Hepatocyte (in vitro differentiated cells): Measurements from ENCODE around the gene ANO3. TPM values are rescaled to one million over a fixed set of nuclear protein-coding genes. Genes with fewer than 3 reads are reported as not detected.

Source experiments
- DNase-seq: peaks from one replicate; pipeline ENCODE4 v3.0.0-alpha.2; 2016; ENCODE audit warnings: low spot score
- H2AFZ ChIP-seq: fragments of 200-600 bp; sonication (generic); 2 replicates; pipeline ENCODE4 v1.6.0; 2016; ENCODE audit warnings: antibody characterized with exemption, mild to moderate bottlenecking
- H3K27ac ChIP-seq: fragments of 200-600 bp; sonication (generic); 2 replicates; pipeline ENCODE4 v1.5.1; 2016; ENCODE audit warnings: mild to moderate bottlenecking
- H3K27me3 ChIP-seq: fragments of 200-600 bp; sonication (generic); 2 replicates; pipeline ENCODE4 v1.6.1; 2016
- H3K36me3 ChIP-seq: fragments of 200-600 bp; sonication (generic); replicated peaks from 2 replicates; pipeline ENCODE4 v1.5.1; 2016; ENCODE audit warnings: low read depth; ENCODE audit not compliant: insufficient read depth
- H3K4me1 ChIP-seq: fragments of 200-600 bp; sonication (generic); 2 replicates; pipeline ENCODE4 v1.5.1; 2016; ENCODE audit warnings: mild to moderate bottlenecking, moderate library complexity; ENCODE audit not compliant: insufficient read depth
- H3K4me2 ChIP-seq: fragments of 200-600 bp; sonication (generic); 2 replicates; pipeline ENCODE4 v1.6.0; 2016
- H3K4me3 ChIP-seq: fragments of 200-600 bp; sonication (generic); 2 replicates; pipeline ENCODE4 v1.5.1; 2016; ENCODE audit warnings: mild to moderate bottlenecking
- H3K79me2 ChIP-seq: fragments of 200-600 bp; sonication (generic); 2 replicates; pipeline ENCODE4 v1.6.0; 2017; ENCODE audit warnings: mild to moderate bottlenecking
- H3K9me2 ChIP-seq: fragments of 200-600 bp; sonication (generic); replicated peaks from 2 replicates; pipeline ENCODE4 v1.6.0; 2017; ENCODE audit warnings: mild to moderate bottlenecking; ENCODE audit not compliant: insufficient read depth
- H3K9me3 ChIP-seq: fragments of 200-600 bp; sonication (generic); 2 replicates; pipeline ENCODE4 v1.5.1; 2016; ENCODE audit warnings: low read depth, mild to moderate bottlenecking
- H4K20me1 ChIP-seq: fragments of 200-600 bp; sonication (generic); 2 replicates; pipeline ENCODE4 v1.6.0; 2016; ENCODE audit warnings: mild to moderate bottlenecking; ENCODE audit not compliant: insufficient read depth, poor library complexity, severe bottlenecking
- EZH2 ChIP-seq: fragments of 200-600 bp; sonication (generic); IDR thresholded peaks from 2 replicates; pipeline ENCODE4 v1.6.1; 2016; ENCODE audit warnings: antibody characterized with exemption, mild to moderate bottlenecking, borderline replicate concordance
- EZH2phosphoT487 ChIP-seq: fragments of 200-600 bp; sonication (generic); IDR thresholded peaks from one replicate; pipeline ENCODE4 v1.6.1; 2018; ENCODE audit warnings: antibody characterized with exemption, mild to moderate bottlenecking, low read depth, moderate library complexity; ENCODE audit not compliant: unreplicated experiment, severe bottlenecking
- WGBS: methylation state at CpG from one replicate; pipeline ENCODE4 v1.1.6; 2016; ENCODE audit warnings: low lambda C conversion rate; ENCODE audit errors: missing lambda C conversion rate; 5-methylcytosine and 5-hydroxymethylcytosine counted together
- polyA plus RNA-seq: library from polyadenylated mRNA; unstranded; fragments of >200 nt; fragmentation: Nextera tagmentation; extraction: Ambion mirVana; gene quantifications from 2 replicates; pipeline ENCODE4 v1.2.1, GENCODE V29; 2016
- total RNA-seq: library from RNA; depleted of rRNA; stranded (reverse); fragments of >200 nt; gene quantifications from 2 replicates; pipeline ENCODE4 v1.2.3, GENCODE V29; 2014
- TF ChIP-seq, protein P1 (sequence below): fragments of 200-600 bp; sonication (generic); IDR thresholded peaks from 2 replicates; pipeline ENCODE4 v1.5.1; 2016; ENCODE audit warnings: antibody characterized with exemption, mild to moderate bottlenecking; ENCODE audit not compliant: poor library complexity

The ANO3 gene
- total and polyA plus RNA-seq, 2 experiments from 2014 or later: 0.17 TPM; not detected in 1

DNA sequence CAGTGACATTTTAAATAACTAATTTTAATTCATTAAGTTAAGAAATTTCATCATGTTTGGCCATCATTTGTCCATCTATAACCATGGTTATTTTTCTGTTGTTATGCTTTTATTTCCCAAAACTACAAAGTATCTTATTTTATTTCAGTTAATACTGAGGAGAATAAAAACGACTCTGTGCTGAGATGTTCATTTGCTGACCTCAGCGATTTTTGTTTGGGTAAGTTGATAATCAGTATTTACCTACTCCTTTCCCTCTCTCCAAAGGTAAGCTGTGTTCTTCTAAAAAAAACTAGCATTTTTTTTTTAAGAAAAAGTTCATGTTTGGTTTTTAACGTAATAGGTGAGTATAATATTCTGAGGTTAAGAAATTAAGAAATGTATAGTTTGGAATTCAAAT, 111.7 kb downstream of the ANO3 start:
- TF ChIP-seq EZH2phosphoT487: no peak
- TF ChIP-seq, protein P1, sequence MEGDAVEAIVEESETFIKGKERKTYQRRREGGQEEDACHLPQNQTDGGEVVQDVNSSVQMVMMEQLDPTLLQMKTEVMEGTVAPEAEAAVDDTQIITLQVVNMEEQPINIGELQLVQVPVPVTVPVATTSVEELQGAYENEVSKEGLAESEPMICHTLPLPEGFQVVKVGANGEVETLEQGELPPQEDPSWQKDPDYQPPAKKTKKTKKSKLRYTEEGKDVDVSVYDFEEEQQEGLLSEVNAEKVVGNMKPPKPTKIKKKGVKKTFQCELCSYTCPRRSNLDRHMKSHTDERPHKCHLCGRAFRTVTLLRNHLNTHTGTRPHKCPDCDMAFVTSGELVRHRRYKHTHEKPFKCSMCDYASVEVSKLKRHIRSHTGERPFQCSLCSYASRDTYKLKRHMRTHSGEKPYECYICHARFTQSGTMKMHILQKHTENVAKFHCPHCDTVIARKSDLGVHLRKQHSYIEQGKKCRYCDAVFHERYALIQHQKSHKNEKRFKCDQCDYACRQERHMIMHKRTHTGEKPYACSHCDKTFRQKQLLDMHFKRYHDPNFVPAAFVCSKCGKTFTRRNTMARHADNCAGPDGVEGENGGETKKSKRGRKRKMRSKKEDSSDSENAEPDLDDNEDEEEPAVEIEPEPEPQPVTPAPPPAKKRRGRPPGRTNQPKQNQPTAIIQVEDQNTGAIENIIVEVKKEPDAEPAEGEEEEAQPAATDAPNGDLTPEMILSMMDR: no peak
- TF ChIP-seq EZH2: no peak

DNA sequence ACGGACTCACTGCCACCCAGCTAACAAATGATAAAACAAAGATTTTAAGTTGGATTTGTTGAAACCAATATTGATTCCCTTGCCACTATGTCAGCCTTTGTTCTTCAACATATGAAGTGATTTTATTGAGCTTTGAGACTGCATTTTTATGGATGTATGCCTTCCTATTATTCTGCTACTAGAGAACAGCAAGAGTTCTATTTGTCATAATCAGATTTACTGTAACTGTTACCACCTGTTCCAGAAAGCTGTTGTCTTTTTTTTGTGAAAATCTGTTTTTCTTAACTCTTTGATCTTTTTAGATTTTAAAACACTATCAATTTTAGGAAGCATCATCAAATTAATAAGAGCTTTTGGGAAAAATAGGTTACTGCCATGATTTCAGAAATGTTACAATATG, 125.7 kb downstream of the ANO3 start:
- DNase-seq: no peak
- 59% methylated on average over 1 of the region's 1 CpG for WGBS
- H3K4me1 ChIP-seq: no peaks in the 10 kb centered on the region

More for the DNA sequence above, 111.7 kb downstream of the ANO3 start:
- H3K4me2 ChIP-seq: no peak overlapping the region
- no peaks in the 10 kb centered on the region for H3K27me3 ChIP-seq
- H2AFZ ChIP-seq: no peak overlapping the region
- no peaks in the 10 kb centered on the region for H3K9me3 ChIP-seq
- no peaks in the 10 kb centered on the region for H3K36me3 ChIP-seq
- H3K4me1 ChIP-seq: no peaks in the 10 kb centered on the region
- no peak overlapping the region for H3K4me3 ChIP-seq
- DNase-seq: no peak
- H4K20me1 ChIP-seq: no peaks in the 10 kb centered on the region
- H3K79me2 ChIP-seq: no peaks in the 10 kb centered on the region
- no peaks in the 10 kb centered on the region for H3K9me2 ChIP-seq
- no peak overlapping the region for H3K27ac ChIP-seq
- 50% methylated on average over 3 of the region's 3 CpGs for WGBS

DNA sequence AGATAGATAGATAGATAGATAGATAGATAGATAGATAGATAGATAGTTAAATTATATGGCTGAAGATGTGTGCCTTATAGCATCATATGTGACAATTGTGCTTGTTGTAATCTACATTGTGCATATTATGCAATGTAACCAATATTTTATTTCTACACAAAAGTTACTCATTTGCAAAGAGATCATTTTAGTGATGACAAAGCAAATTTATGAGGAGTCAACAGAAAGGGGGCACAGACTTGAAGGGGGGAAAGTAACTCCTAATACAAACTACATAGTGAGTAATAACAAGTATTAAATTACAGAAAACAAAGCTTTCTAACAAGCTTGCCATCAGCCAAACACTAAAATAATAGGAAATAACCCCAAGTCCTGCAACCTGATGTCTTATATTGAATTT, 133.3 kb downstream of the ANO3 start:
- TF ChIP-seq EZH2 (no peak), EZH2phosphoT487 (no peak)
- TF ChIP-seq, protein P1: no peak
- no peak for DNase-seq
- Histone ChIP-seq H3K9me3 (no peaks in the 10 kb centered on the region), H3K36me3 (no peaks in the 10 kb centered on the region), H3K27me3 (no peaks in the 10 kb centered on the region), H3K27ac (no peak overlapping the region), H3K4me1 (no peaks in the 10 kb centered on the region), H4K20me1 (no peaks in the 10 kb centered on the region), H3K4me3 (no peak overlapping the region), H3K9me2 (no peaks in the 10 kb centered on the region), H3K79me2 (no peaks in the 10 kb centered on the region), H2AFZ (no peak overlapping the region), H3K4me2 (no peak overlapping the region)

More for the DNA sequence above, 125.7 kb downstream of the ANO3 start:
- Histone ChIP-seq H3K27ac (no peak overlapping the region), H3K4me2 (no peak overlapping the region), H3K4me3 (no peak overlapping the region), H3K27me3 (no peaks in the 10 kb centered on the region), H3K9me3 (no peaks in the 10 kb centered on the region), H3K79me2 (no peaks in the 10 kb centered on the region), H3K9me2 (no peaks in the 10 kb centered on the region), H4K20me1 (no peaks in the 10 kb centered on the region), H3K36me3 (no peaks in the 10 kb centered on the region), H2AFZ (no peak overlapping the region)
- TF ChIP-seq, protein P1: no peak
- no peak for TF ChIP-seq EZH2phosphoT487
- TF ChIP-seq EZH2: no peak

DNA sequence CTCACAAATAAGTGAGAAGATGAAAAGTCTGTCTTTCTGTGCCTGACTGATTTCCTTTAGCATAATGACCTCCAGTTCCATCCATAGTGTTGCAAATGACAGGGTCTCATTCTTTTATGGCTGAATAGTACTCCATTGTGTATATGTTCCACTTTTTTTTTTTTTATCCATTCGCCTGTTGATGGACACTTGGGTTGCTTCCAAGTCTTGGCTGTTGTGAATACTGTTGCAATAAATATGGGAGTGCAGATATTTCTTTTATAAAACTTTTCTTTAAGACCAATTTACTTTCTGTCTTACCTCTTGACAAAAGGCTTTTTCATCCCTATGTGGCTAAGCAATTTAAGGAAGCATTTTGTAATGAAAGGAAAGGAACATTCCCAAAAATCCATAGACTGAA, 135.6 kb downstream of the ANO3 start:
- H3K9me3 ChIP-seq: no peaks in the 10 kb centered on the region
- no peaks in the 10 kb centered on the region for H3K4me1 ChIP-seq
- TF ChIP-seq EZH2 (no peak), EZH2phosphoT487 (no peak)
- TF ChIP-seq, protein P1: no peak
- H3K36me3 ChIP-seq: no peaks in the 10 kb centered on the region
- H3K4me2 ChIP-seq: no peak overlapping the region
- WGBS: 78% methylated on average over 1 of the region's 1 CpG
- no peaks in the 10 kb centered on the region for H4K20me1 ChIP-seq
- no peak overlapping the region for H3K4me3 ChIP-seq
- H3K79me2 ChIP-seq: no peaks in the 10 kb centered on the region
- H2AFZ ChIP-seq: no peak overlapping the region
- no peak overlapping the region for H3K27ac ChIP-seq
- H3K9me2 ChIP-seq: no peaks in the 10 kb centered on the region
- no peaks in the 10 kb centered on the region for H3K27me3 ChIP-seq
- no peak for DNase-seq
